ENCODE results near the gene ARHGAP28. TPM values are rescaled to one million over a fixed set of nuclear protein-coding genes. Genes with fewer than 3 reads are reported as not detected.

ARHGAP28 gene
- total and polyA plus RNA-seq, 4 experiments from 2014 or later: not detected

GRCh38 chr18:6956495-6956894 lies 227.0 kb downstream of the ARHGAP28 start:
- no peak for DNase-seq
- Mint-ChIP-seq H3K4me1 (no peaks in the 10 kb centered on the region), H3K36me3 (no peaks in the 10 kb centered on the region), H3K27me3 (no peaks in the 10 kb centered on the region), H3K9me3 (peaks cover 0 to 12% (median 6%) of the 10 kb centered on the region in 8 donors), H3K4me3 (no peak overlapping the region), H3K27ac (no peak overlapping the region)
- Histone ChIP-seq H3K36me3 (ENCODE audit: insufficient read depth, low read length) (no peaks in the 10 kb centered on the region), H3K9me3 (ENCODE audit: control insufficient read depth in 1 of 2, low read length in 2 of 2) (no peaks in the 10 kb centered on the region), H3K27ac (ENCODE audit: low read depth, low read length) (no peak overlapping the region), H3K4me3 (ENCODE audit: low read length in 2 of 2) (no peak overlapping the region), H3K4me1 (ENCODE audit: insufficient read depth, low read length) (no peaks in the 10 kb centered on the region), H3K27me3 (ENCODE audit: insufficient read depth, low read length) (no peaks in the 10 kb centered on the region)
- ChIA-PET CTCF (ENCODE audit: partially characterized antibody) (no interaction called here), POLR2A (ENCODE audit: partially characterized antibody) (no interaction called here)
- intact Hi-C loops (cut with micrococcal nuclease): no loop called here

GRCh38 chr18:6956999-6957398 lies 227.5 kb downstream of the ARHGAP28 start:
- ChIA-PET CTCF (ENCODE audit: partially characterized antibody) (no interaction called here), POLR2A (ENCODE audit: partially characterized antibody) (no interaction called here)
- Histone ChIP-seq H3K27ac (ENCODE audit: low read depth, low read length) (no peak overlapping the region), H3K36me3 (ENCODE audit: insufficient read depth, low read length) (no peaks in the 10 kb centered on the region), H3K4me3 (ENCODE audit: low read length in 2 of 2) (no peak overlapping the region), H3K9me3 (ENCODE audit: control insufficient read depth in 1 of 2, low read length in 2 of 2) (no peaks in the 10 kb centered on the region), H3K4me1 (ENCODE audit: insufficient read depth, low read length) (no peaks in the 10 kb centered on the region), H3K27me3 (ENCODE audit: insufficient read depth, low read length) (no peaks in the 10 kb centered on the region)
- peaks cover 0 to 9% (median 5%) of the 10 kb centered on the region in 8 donors for H3K9me3 Mint-ChIP-seq
- H3K36me3 Mint-ChIP-seq: no peaks in the 10 kb centered on the region
- no peak overlapping the region for H3K4me3 Mint-ChIP-seq
- no peaks in the 10 kb centered on the region for H3K27me3 Mint-ChIP-seq
- intact Hi-C loops (cut with micrococcal nuclease): no loop called here
- H3K4me1 Mint-ChIP-seq: no peaks in the 10 kb centered on the region
- H3K27ac Mint-ChIP-seq: no peak overlapping the region
- no peak for DNase-seq

GRCh38 chr18:6959110-6959509 lies 229.6 kb downstream of the ARHGAP28 start:
- no peaks in the 10 kb centered on the region for H3K9me3 ChIP-seq (ENCODE audit: control insufficient read depth in 1 of 2, low read length in 2 of 2)
- intact Hi-C loops (cut with micrococcal nuclease): no loop called here
- Mint-ChIP-seq H3K4me1 (no peaks in the 10 kb centered on the region), H3K36me3 (no peaks in the 10 kb centered on the region), H3K4me3 (no peak overlapping the region), H3K27ac (no peak overlapping the region), H3K9me3 (peaks cover 0 to 12% (median 4%) of the 10 kb centered on the region in 8 donors), H3K27me3 (no peaks in the 10 kb centered on the region)
- ChIA-PET CTCF (ENCODE audit: partially characterized antibody) (no interaction called here), POLR2A (ENCODE audit: partially characterized antibody) (no interaction called here)
- no peak for DNase-seq
- no peaks in the 10 kb centered on the region for H3K36me3 ChIP-seq (ENCODE audit: insufficient read depth, low read length)
- H3K27ac ChIP-seq (ENCODE audit: low read depth, low read length): no peak overlapping the region
- no peak overlapping the region for H3K4me3 ChIP-seq (ENCODE audit: low read length in 2 of 2)
- H3K27me3 ChIP-seq (ENCODE audit: insufficient read depth, low read length): no peaks in the 10 kb centered on the region
- no peaks in the 10 kb centered on the region for H3K4me1 ChIP-seq (ENCODE audit: insufficient read depth, low read length)

- ChIA-PET POLR2A (ENCODE audit: partially characterized antibody) (no interaction called here), CTCF (ENCODE audit: partially characterized antibody) (no interaction called here)
- Histone ChIP-seq H3K9me3 (ENCODE audit: control insufficient read depth in 1 of 2, low read length in 2 of 2) (no peaks in the 10 kb centered on the region), H3K4me1 (ENCODE audit: insufficient read depth, low read length) (no peaks in the 10 kb centered on the region), H3K27me3 (ENCODE audit: insufficient read depth, low read length) (no peaks in the 10 kb centered on the region), H3K36me3 (ENCODE audit: insufficient read depth, low read length) (no peaks in the 10 kb centered on the region), H3K27ac (ENCODE audit: low read depth, low read length) (no peak overlapping the region), H3K4me3 (ENCODE audit: low read length in 2 of 2) (no peak overlapping the region)
- intact Hi-C loops (cut with micrococcal nuclease): no loop called here
- Mint-ChIP-seq H3K9me3 (peaks cover 0 to 12% (median 4%) of the 10 kb centered on the region in 8 donors), H3K4me3 (no peak overlapping the region), H3K4me1 (no peaks in the 10 kb centered on the region), H3K27ac (no peak overlapping the region), H3K27me3 (no peaks in the 10 kb centered on the region), H3K36me3 (no peaks in the 10 kb centered on the region)
- no peak for DNase-seq
Observed at GRCh38 chr18:6960124-6960523, 230.6 kb downstream of the ARHGAP28 start.

DNA sequence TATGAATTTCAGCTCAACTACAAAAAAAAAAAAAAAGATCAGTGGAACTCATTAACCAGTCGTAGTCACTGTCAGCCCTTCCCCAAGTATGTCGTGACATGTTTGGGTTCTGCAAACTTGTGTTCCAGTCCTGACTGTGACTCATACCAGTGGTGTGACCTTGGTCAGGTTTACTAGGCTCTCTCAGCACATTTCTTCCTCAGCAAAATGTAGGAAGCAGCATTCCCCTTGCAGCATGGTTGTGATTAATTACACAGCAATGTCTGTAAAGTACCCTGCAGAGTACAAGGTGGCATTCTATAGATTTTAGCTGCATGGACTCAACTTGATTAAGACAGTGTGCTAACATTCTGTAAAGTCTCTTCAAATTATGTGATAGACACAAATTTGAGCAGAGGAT lies 231.1 kb downstream of the ARHGAP28 start:
- Histone ChIP-seq H3K9me3 (ENCODE audit: control insufficient read depth in 1 of 2, low read length in 2 of 2) (no peaks in the 10 kb centered on the region), H3K36me3 (ENCODE audit: insufficient read depth, low read length) (no peaks in the 10 kb centered on the region), H3K4me1 (ENCODE audit: insufficient read depth, low read length) (no peaks in the 10 kb centered on the region), H3K4me3 (ENCODE audit: low read length in 2 of 2) (no peak overlapping the region), H3K27me3 (ENCODE audit: insufficient read depth, low read length) (no peaks in the 10 kb centered on the region), H3K27ac (ENCODE audit: low read depth, low read length) (no peak overlapping the region)
- ChIA-PET CTCF (ENCODE audit: partially characterized antibody) (no interaction called here), POLR2A (ENCODE audit: partially characterized antibody) (no interaction called here)
- no peaks in the 10 kb centered on the region for H3K27me3 Mint-ChIP-seq
- intact Hi-C loops (cut with micrococcal nuclease): no loop called here
- no peak overlapping the region for H3K27ac Mint-ChIP-seq
- H3K36me3 Mint-ChIP-seq: no peaks in the 10 kb centered on the region
- H3K4me1 Mint-ChIP-seq: no peaks in the 10 kb centered on the region
- H3K4me3 Mint-ChIP-seq: no peak overlapping the region
- H3K9me3 Mint-ChIP-seq: peaks cover 0 to 12% (median 4%) of the 10 kb centered on the region in 8 donors
- DNase-seq: no peak

GRCh38 chr18:6961331-6961730 lies 231.8 kb downstream of the ARHGAP28 start:
- POLR2A ChIA-PET (ENCODE audit: partially characterized antibody): no interaction called here
- H3K9me3 Mint-ChIP-seq: peaks cover 0 to 12% (median 5%) of the 10 kb centered on the region in 8 donors
- no peak overlapping the region for H3K4me3 Mint-ChIP-seq
- CTCF ChIA-PET (ENCODE audit: partially characterized antibody): no interaction called here
- no peak overlapping the region for H3K27ac ChIP-seq (ENCODE audit: low read depth, low read length)
- no peak overlapping the region for H3K27ac Mint-ChIP-seq
- intact Hi-C loops (cut with micrococcal nuclease): no loop called here
- DNase-seq: no peak
- no peaks in the 10 kb centered on the region for H3K9me3 ChIP-seq (ENCODE audit: control insufficient read depth in 1 of 2, low read length in 2 of 2)
- H3K27me3 ChIP-seq (ENCODE audit: insufficient read depth, low read length): no peaks in the 10 kb centered on the region
- H3K4me3 ChIP-seq (ENCODE audit: low read length in 2 of 2): no peak overlapping the region
- H3K4me1 Mint-ChIP-seq: no peaks in the 10 kb centered on the region
- H3K36me3 ChIP-seq (ENCODE audit: insufficient read depth, low read length): no peaks in the 10 kb centered on the region
- H3K4me1 ChIP-seq (ENCODE audit: insufficient read depth, low read length): no peaks in the 10 kb centered on the region
- H3K27me3 Mint-ChIP-seq: no peaks in the 10 kb centered on the region
- no peaks in the 10 kb centered on the region for H3K36me3 Mint-ChIP-seq

- Mint-ChIP-seq H3K27me3 (no peaks in the 10 kb centered on the region), H3K4me1 (no peaks in the 10 kb centered on the region), H3K4me3 (no peak overlapping the region), H3K36me3 (no peaks in the 10 kb centered on the region), H3K27ac (no peak overlapping the region), H3K9me3 (peaks cover 0 to 12% (median 5%) of the 10 kb centered on the region in 8 donors)
- no peaks in the 10 kb centered on the region for H3K4me1 ChIP-seq (ENCODE audit: insufficient read depth, low read length)
- no peak overlapping the region for H3K27ac ChIP-seq (ENCODE audit: low read depth, low read length)
- H3K27me3 ChIP-seq (ENCODE audit: insufficient read depth, low read length): no peaks in the 10 kb centered on the region
- intact Hi-C loops (cut with micrococcal nuclease): no loop called here
- H3K4me3 ChIP-seq (ENCODE audit: low read length in 2 of 2): no peak overlapping the region
- ChIA-PET CTCF (ENCODE audit: partially characterized antibody) (no interaction called here), POLR2A (ENCODE audit: partially characterized antibody) (no interaction called here)
- DNase-seq: no peak
- no peaks in the 10 kb centered on the region for H3K36me3 ChIP-seq (ENCODE audit: insufficient read depth, low read length)
- no peaks in the 10 kb centered on the region for H3K9me3 ChIP-seq (ENCODE audit: control insufficient read depth in 1 of 2, low read length in 2 of 2)
Observed at GRCh38 chr18:6962571-6963451, 233.3 kb downstream of the ARHGAP28 start.
